Measurements from ENCODE around the gene TAT. TPM values are rescaled to one million over a fixed set of nuclear protein-coding genes. Genes with fewer than 3 reads are reported as not detected.

TAT gene
- total RNA-seq, 1 donor from 2014 or later, result not detected

GRCh38 chr16:71520550-71520949 is 56.3 kb downstream of the TAT start:
- no peak overlapping the region for H3K27ac ChIP-seq (ENCODE audit: low read depth, low read length)
- no peak overlapping the region for H3K4me3 ChIP-seq (ENCODE audit: insufficient read depth, low read depth, low read length)
- H3K9ac ChIP-seq (ENCODE audit: low read length), result no peak overlapping the region
- no peaks in the 10 kb centered on the region for H3K9me3 ChIP-seq (ENCODE audit: insufficient read depth, low read depth, low read length)
- no peak overlapping the region for H3K27ac Mint-ChIP-seq (ENCODE audit: unreplicated experiment)
- DNase-seq (ENCODE audit: low read depth), result no peak
- H3K27me3 Mint-ChIP-seq (ENCODE audit: low read depth, unreplicated experiment), result peaks cover 12% of the 10 kb centered on the region
- no peaks in the 10 kb centered on the region for H3K4me1 ChIP-seq (ENCODE audit: insufficient read depth, low read length)
- no peak overlapping the region for H3K4me2 ChIP-seq (ENCODE audit: low read length)
- H3K36me3 ChIP-seq (ENCODE audit: insufficient read depth, low read length), result no peaks in the 10 kb centered on the region
- no peaks in the 10 kb centered on the region for H3K79me2 ChIP-seq (ENCODE audit: insufficient read depth, low read length)
- no peak overlapping the region for H2AFZ ChIP-seq (ENCODE audit: low read depth, low read length)
- H3K36me3 Mint-ChIP-seq (ENCODE audit: low read depth, unreplicated experiment), result no peaks in the 10 kb centered on the region
- no peak overlapping the region for H3K4me3 Mint-ChIP-seq (ENCODE audit: unreplicated experiment)
- H3K4me1 Mint-ChIP-seq (ENCODE audit: low read depth, unreplicated experiment), result peaks cover 5% of the 10 kb centered on the region
- H4K20me1 ChIP-seq (ENCODE audit: insufficient read depth, low read length), result no peaks in the 10 kb centered on the region
- TF ChIP-seq EZH2 (IDR thresholded peaks at IDR 0.05; ENCODE audit: insufficient read depth, low read length) (no peak), CTCF (IDR thresholded peaks at IDR 0.05; ENCODE audit: insufficient read depth, low read depth, low read length) (no peak)
- H3K27me3 ChIP-seq (ENCODE audit: insufficient read depth, low read length), result no peaks in the 10 kb centered on the region
- no peaks in the 10 kb centered on the region for H3K9me3 Mint-ChIP-seq (ENCODE audit: unreplicated experiment)
- no peak for FAIRE-seq

Other genes with a start within 250 kb of the TAT start
- 4.2 TPM in 2 replicates for gene CALB2, start 218.4 kb downstream of the TAT start, total RNA-seq
- not detected in 2 replicates for gene TLE7, start 135.0 kb downstream of the TAT start, total RNA-seq
- gene ZNF23, start 114.8 kb downstream of the TAT start, total RNA-seq, result 10.9 and 12.4 TPM in 2 replicates
- gene ZNF19, start 87.8 kb downstream of the TAT start, total RNA-seq, result 2.8 and 2.9 TPM in 2 replicates
- gene CHST4, start 50.7 kb downstream of the TAT start, total RNA-seq, result 0.09 TPM in 1 of 2 replicates, not detected in the other
- gene MARVELD3, start 49.1 kb upstream of the TAT start, total RNA-seq, result 0.89 and 1.4 TPM in 2 replicates
- gene PHLPP2, start 147.6 kb upstream of the TAT start, total RNA-seq, result 5.4 and 5.6 TPM in 2 replicates
- gene AP1G1, start 231.7 kb upstream of the TAT start, total RNA-seq, result 106 and 121 TPM in 2 replicates

Data from astrocyte (in vitro differentiated cells and primary cell).